Measurements from ENCODE around the gene COL23A1. TPM values are rescaled to one million over a fixed set of nuclear protein-coding genes. Genes with fewer than 3 reads are reported as not detected.

The COL23A1 gene
- total RNA-seq, 1 experiment from 2014 or later = 15.0 TPM

DNA sequence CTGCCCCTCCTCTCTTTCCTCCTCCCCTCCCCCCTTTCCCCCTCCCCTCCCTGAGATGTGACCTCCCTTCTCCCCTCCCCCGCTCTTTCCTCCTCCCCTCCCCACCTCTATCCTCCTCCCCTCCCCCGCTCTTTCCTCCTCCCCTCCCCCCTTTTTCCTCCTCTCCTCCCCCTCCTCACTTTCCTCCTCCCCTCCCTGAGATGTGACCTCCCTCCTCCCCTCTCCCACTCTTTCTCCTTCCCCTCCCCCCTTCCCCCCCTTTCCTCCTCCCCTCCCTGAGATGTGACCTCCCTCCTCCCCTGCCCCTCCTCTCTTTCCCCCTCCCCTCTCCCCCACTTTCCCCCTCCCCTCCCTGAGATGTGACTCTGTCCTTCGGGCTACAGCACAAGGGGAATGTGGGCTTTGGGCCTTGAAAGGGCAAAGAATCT lies 169.8 kb downstream of the COL23A1 start (continued):
- TF ChIP-seq ZNF219 (CRISPR knock-in tag; IDR thresholded peaks at IDR 0.05; ENCODE audit: borderline replicate concordance) = no peak
- TF ChIP-seq, protein P1, sequence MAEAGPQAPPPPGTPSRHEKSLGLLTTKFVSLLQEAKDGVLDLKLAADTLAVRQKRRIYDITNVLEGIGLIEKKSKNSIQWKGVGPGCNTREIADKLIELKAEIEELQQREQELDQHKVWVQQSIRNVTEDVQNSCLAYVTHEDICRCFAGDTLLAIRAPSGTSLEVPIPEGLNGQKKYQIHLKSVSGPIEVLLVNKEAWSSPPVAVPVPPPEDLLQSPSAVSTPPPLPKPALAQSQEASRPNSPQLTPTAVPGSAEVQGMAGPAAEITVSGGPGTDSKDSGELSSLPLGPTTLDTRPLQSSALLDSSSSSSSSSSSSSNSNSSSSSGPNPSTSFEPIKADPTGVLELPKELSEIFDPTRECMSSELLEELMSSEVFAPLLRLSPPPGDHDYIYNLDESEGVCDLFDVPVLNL (CRISPR knock-in tag; IDR thresholded peaks at IDR 0.05; ENCODE audit: borderline replicate concordance, low read depth) = no peak
- TF ChIP-seq, protein P2, sequence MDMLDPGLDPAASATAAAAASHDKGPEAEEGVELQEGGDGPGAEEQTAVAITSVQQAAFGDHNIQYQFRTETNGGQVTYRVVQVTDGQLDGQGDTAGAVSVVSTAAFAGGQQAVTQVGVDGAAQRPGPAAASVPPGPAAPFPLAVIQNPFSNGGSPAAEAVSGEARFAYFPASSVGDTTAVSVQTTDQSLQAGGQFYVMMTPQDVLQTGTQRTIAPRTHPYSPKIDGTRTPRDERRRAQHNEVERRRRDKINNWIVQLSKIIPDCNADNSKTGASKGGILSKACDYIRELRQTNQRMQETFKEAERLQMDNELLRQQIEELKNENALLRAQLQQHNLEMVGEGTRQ (CRISPR knock-in tag; IDR thresholded peaks at IDR 0.05) = no peak
- no peak for TF ChIP-seq EMX1 (CRISPR knock-in tag; IDR thresholded peaks at IDR 0.05)
- TF ChIP-seq JAZF1 (CRISPR knock-in tag; IDR thresholded peaks at IDR 0.05) = no peak
- TF ChIP-seq, protein P3, sequence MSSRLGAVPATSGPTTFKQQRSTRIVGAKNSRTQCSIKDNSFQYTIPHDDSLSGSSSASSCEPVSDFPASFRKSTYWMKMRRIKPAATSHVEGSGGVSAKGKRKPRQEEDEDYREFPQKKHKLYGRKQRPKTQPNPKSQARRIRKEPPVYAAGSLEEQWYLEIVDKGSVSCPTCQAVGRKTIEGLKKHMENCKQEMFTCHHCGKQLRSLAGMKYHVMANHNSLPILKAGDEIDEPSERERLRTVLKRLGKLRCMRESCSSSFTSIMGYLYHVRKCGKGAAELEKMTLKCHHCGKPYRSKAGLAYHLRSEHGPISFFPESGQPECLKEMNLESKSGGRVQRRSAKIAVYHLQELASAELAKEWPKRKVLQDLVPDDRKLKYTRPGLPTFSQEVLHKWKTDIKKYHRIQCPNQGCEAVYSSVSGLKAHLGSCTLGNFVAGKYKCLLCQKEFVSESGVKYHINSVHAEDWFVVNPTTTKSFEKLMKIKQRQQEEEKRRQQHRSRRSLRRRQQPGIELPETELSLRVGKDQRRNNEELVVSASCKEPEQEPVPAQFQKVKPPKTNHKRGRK (CRISPR knock-in tag; IDR thresholded peaks at IDR 0.05; ENCODE audit: borderline replicate concordance) = no peak
- no peak for TF ChIP-seq RORB (CRISPR knock-in tag; IDR thresholded peaks at IDR 0.05)
- TF ChIP-seq, protein P4, sequence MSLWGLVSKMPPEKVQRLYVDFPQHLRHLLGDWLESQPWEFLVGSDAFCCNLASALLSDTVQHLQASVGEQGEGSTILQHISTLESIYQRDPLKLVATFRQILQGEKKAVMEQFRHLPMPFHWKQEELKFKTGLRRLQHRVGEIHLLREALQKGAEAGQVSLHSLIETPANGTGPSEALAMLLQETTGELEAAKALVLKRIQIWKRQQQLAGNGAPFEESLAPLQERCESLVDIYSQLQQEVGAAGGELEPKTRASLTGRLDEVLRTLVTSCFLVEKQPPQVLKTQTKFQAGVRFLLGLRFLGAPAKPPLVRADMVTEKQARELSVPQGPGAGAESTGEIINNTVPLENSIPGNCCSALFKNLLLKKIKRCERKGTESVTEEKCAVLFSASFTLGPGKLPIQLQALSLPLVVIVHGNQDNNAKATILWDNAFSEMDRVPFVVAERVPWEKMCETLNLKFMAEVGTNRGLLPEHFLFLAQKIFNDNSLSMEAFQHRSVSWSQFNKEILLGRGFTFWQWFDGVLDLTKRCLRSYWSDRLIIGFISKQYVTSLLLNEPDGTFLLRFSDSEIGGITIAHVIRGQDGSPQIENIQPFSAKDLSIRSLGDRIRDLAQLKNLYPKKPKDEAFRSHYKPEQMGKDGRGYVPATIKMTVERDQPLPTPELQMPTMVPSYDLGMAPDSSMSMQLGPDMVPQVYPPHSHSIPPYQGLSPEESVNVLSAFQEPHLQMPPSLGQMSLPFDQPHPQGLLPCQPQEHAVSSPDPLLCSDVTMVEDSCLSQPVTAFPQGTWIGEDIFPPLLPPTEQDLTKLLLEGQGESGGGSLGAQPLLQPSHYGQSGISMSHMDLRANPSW (CRISPR knock-in tag; conservative IDR thresholded peaks at IDR 0.05; ENCODE audit: low read depth) = no peak

DNA sequence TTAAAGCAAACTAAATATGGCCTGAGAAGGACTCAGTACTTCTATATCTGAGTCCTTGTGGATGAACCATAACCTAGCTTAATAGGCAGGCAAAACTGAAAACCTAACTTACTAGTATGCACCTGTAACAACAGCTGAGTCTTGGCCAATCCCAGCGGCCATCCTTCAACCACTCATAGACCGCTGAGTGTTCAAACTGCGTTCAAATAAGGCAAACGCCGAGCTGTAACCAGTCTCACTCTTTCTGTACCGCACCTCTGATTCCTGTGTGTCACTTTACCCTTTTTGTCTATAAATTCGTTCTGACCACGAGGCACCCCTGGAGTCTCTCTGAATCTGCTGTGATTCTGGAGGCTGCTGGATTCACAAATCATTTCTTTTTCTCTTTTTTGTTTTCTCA lies 170.5 kb downstream of the COL23A1 start:
- peak overlapping the region; percentile 71 for H3K27ac Mint-ChIP-seq
- no peak for ATAC-seq
- H3K27me3 Mint-ChIP-seq (ENCODE audit: low read depth) = no peaks in the 10 kb centered on the region
- TF ChIP-seq FOXP1 (CRISPR knock-in tag; IDR thresholded peaks at IDR 0.05; ENCODE audit: borderline replicate concordance) (no peak), NR3C1 (CRISPR knock-in tag; conservative IDR thresholded peaks at IDR 0.05; ENCODE audit: low read depth) (no peak), NR1H2 (CRISPR knock-in tag; IDR thresholded peaks at IDR 0.05) (no peak)
- TF ChIP-seq, protein P4 (CRISPR knock-in tag; conservative IDR thresholded peaks at IDR 0.05; ENCODE audit: low read depth) = no peak
- TF ChIP-seq, protein P2 (CRISPR knock-in tag; IDR thresholded peaks at IDR 0.05) = no peak
- TF ChIP-seq, protein P5, sequence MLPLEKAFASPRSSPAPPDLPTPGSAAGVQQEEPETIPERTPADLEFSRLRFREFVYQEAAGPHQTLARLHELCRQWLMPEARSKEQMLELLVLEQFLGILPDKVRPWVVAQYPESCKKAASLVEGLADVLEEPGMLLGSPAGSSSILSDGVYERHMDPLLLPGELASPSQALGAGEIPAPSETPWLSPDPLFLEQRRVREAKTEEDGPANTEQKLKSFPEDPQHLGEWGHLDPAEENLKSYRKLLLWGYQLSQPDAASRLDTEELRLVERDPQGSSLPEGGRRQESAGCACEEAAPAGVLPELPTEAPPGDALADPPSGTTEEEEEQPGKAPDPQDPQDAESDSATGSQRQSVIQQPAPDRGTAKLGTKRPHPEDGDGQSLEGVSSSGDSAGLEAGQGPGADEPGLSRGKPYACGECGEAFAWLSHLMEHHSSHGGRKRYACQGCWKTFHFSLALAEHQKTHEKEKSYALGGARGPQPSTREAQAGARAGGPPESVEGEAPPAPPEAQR (CRISPR knock-in tag; IDR thresholded peaks at IDR 0.05) = no peak
- CTCF ChIA-PET = interaction anchor here (1.5 kb wide), 1 partner anchor 41 kb away, joined by 10 read pairs; no protein-coding TSS in a partner anchor
- POLR2A ChIA-PET = no interaction called here
- H3K9me3 Mint-ChIP-seq = no peaks in the 10 kb centered on the region
- H3K36me3 Mint-ChIP-seq = no peaks in the 10 kb centered on the region
- no peak for DNase-seq (ENCODE audit: low spot score)
- H3K4me3 Mint-ChIP-seq = peak overlapping the region; percentile 28; the same call in 1 of the 2 replicates
- H3K4me1 Mint-ChIP-seq = peaks cover 42% of the 10 kb centered on the region
